ENCODE data around the gene ALG1.
A peak's percentile ranks its signal among the peaks of the same experiment; 100 is the strongest.
"Not testable (repeated sequence)": the region's sequence is repeated elsewhere in the genome, so short reads cannot be mapped to it uniquely, and the experiment has no call there.

The ALG1 gene

GRCh38 chr16:5044581-5044980 is 27.1 kb upstream of the ALG1 start:
- not testable (repeated sequence) for DNase-seq (ENCODE audit: low spot score)

- no peak for DNase-seq (ENCODE audit: low spot score)
These were observed 26.0 kb upstream of the ALG1 start for GRCh38 chr16:5045499-5046115.

GRCh38 chr16:5046914-5047313 is 24.7 kb upstream of the ALG1 start:
- no peak for DNase-seq (ENCODE audit: low spot score)

GRCh38 chr16:5054876-5055865 is 16.5 kb upstream of the ALG1 start:
- no peak for DNase-seq (ENCODE audit: low spot score)

- DNase-seq (ENCODE audit: low spot score), result peak; percentile 36
These were observed 15.3 kb upstream of the ALG1 start for GRCh38 chr16:5056352-5056751.

- DNase-seq (ENCODE audit: low spot score), result no peak
These were observed 13.2 kb upstream of the ALG1 start for GRCh38 chr16:5058476-5058875.

- no peak for DNase-seq (ENCODE audit: low spot score)
These were observed 12.1 kb upstream of the ALG1 start for GRCh38 chr16:5059386-5060072.

- no peak for DNase-seq (ENCODE audit: low spot score)
These were observed 11.5 kb upstream of the ALG1 start for GRCh38 chr16:5060073-5060641.

GRCh38 chr16:5062051-5062450 is 9.6 kb upstream of the ALG1 start:
- DNase-seq (ENCODE audit: low spot score), result no peak

GRCh38 chr16:5062790-5063765 is 8.6 kb upstream of the ALG1 start:
- no peak for DNase-seq (ENCODE audit: low spot score)

- DNase-seq (ENCODE audit: low spot score), result no peak
These were observed 6.7 kb upstream of the ALG1 start for GRCh38 chr16:5064915-5065314.

GRCh38 chr16:5065326-5065725 is 6.3 kb upstream of the ALG1 start:
- no peak for DNase-seq (ENCODE audit: low spot score)

GRCh38 chr16:5065813-5066212 is 5.8 kb upstream of the ALG1 start, which contains the start of gene C16orf89:
TSS of gene C16orf89 (minus strand) at chr16:5065956. CDS start at chr16:5065908, 48 bp downstream.
- DNase-seq (ENCODE audit: low spot score), result no peak

GRCh38 chr16:5066511-5066910 is 5.1 kb upstream of the ALG1 start:
- no peak for DNase-seq (ENCODE audit: low spot score)

- no peak for DNase-seq (ENCODE audit: low spot score)
These were observed 2.6 kb upstream of the ALG1 start for GRCh38 chr16:5069048-5069447.

GRCh38 chr16:5069854-5070253 is 1.8 kb upstream of the ALG1 start:
- DNase-seq (ENCODE audit: low spot score), result no peak

GRCh38 chr16:5070431-5071186 is 1.0 kb upstream of the ALG1 start:
- no peak for DNase-seq (ENCODE audit: low spot score)

- DNase-seq (ENCODE audit: low spot score), result no peak
These were observed 332 bp upstream of the ALG1 start for GRCh38 chr16:5071341-5071680.

GRCh38 chr16:5072334-5073278 is 963 bp downstream of the ALG1 start:
- no peak for DNase-seq (ENCODE audit: low spot score)

All from CD4-positive, alpha-beta T cell treated with Interleukin-15 for 4 hours (primary cell).